GM21529 (cell line): ENCODE measurements around the gene UNC13D.
"Not testable (repeated sequence)": the region's sequence is repeated elsewhere in the genome, so short reads cannot be mapped to it uniquely, and the experiment has no call there.

Experiments used
- ATAC-seq: cut with Tn5 transposase; IDR thresholded peaks from one replicate; pipeline ENCODE4 v1.9.1; 2021; ENCODE audit not compliant: unreplicated experiment

Gene UNC13D

DNA sequence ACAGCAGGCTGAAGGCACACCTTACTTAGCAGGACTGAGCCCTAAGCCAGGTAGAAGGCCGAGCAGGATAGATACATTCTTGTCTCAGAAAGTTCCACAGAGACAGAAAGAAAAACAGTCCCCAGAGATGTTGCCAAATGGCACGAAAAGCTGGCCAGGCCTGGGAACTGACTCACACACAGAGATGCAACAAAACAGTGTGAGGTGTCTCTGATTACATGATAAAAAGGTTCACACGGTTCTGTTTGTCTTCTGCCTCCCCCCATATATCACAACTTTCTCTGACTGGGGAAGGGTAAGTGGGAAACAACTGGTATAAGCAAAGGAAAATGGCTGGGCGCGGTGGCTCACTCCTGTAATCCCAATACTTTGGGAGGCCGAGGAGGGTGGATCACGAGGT is 9.2 kb upstream of the UNC13D start:
- no peak for ATAC-seq

DNA sequence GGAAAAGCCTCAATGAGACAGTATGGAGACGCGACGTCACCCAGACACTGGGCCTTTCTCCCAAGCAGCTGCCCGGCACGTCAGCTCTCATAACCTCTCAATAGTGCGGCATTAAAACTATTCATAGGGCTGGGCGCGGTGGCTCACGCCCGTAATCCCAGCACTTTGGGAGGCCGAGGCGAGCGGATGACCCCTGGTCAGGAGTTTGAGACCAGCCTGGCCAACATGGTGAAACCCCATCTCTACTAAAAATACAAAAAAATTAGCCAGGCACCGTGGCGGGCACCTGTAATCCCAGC is 7.4 kb upstream of the UNC13D start:
- not testable (repeated sequence) for ATAC-seq

DNA sequence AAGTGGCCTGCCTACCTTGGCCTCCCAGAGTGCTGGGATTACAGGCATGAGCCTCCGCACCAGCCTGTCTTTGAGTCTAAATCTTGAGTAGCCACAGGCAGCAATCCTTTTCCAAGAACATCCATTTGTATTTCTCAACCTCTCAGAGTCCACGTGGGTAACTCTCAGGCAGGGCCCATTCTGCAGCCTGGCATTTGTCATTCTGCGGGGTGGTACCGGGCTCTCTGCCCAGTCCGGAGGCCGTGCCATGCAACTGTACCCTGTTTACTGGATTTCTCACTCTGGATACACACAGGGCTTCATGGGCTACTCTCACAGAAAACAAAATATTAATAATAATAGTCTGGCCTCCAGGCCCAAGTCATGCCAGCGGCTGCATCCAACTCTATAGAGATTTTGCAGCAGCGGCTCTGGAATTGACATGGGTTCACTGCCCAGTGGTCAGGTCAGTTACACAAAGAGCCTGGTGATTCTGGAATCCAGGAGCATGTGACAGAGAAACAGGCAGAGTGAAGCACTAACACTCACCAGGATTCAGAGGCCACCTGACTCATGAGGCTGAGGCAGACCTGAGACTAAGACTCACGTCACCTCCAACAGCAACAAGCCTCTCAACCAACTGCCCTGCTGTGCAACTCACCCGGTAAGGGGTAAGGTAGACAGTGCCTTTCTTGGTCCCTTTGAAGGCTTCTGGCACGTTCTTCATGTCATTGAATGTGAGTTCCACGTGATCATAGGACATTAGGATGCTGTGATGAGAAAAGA is 6.9 kb upstream of the UNC13D start:
- ATAC-seq = no peak

DNA sequence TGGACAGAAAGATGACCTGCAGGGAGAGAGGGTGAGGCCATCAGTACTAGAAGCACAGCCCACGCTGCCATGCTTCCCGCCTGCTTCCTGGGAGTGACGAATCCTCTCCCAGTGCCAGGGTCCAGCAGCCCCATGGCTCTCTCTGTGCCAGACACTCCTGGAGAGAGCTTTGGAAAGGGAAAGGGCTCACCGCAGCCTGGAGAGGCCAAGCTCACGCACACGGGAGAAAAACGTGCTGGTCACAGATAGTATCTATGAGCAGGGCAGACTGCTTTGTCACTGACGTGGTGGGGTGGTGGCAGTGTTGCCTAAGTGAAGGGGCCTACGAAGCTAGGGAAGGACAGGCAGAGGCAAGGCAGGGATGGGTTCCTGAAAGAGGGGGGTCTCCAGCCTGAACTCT is 5.5 kb upstream of the UNC13D start:
- no peak for ATAC-seq

DNA sequence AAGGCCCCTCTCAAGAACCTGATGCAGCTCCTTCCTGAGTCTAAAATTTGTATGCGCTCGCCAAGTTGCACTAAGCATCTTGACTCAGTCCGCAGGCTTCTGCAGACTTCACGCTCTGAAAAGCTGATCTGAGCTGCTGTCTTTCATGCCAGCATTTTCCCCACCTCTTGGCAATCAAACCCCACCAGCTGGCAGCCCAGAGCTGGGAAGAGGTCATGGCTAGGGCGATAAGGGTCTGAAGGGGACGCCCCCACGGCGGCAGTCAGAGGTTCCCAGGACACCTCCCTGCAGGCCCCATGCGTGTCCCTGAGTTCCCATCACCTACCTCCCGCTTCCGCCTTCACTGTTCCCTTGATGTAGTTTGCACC is 5.1 kb upstream of the UNC13D start:
- ATAC-seq = no peak

DNA sequence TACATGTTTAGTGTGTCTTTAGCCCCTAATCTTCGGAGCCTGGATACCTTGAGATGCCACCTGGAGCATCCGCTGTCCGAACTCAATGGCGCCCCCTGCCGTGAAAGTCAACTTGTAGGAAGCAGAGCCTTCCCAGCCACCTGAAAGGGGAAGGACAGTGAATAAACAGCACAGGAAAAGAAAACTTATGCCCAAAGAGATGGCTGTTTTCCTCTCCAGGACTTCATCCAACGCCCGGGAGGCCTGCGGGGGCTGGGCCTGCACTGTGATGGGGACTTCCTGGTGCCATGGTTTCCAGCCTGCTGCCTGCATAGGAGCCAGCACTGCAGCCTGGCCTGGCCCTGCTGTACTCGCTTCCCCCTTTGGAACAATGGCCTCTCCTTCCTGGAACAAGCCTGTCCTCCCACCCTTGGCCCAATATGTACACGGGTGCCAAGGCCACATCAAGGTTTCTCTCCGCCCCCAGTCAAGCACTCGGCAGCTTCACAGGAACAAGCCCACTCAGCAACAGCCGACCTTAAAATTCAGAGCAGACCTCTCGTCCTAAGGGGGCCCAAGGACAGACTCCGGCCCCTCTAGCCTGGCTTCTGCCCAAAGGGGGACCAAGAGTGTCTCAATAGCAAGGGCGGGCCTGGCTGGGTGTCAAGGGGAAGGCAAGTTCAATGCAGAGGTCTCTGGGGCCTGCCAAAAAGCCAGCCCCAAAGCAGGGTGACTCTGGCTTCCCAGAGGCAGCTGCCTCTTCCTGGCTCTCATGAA is 4.5 kb upstream of the UNC13D start:
- no peak for ATAC-seq

DNA sequence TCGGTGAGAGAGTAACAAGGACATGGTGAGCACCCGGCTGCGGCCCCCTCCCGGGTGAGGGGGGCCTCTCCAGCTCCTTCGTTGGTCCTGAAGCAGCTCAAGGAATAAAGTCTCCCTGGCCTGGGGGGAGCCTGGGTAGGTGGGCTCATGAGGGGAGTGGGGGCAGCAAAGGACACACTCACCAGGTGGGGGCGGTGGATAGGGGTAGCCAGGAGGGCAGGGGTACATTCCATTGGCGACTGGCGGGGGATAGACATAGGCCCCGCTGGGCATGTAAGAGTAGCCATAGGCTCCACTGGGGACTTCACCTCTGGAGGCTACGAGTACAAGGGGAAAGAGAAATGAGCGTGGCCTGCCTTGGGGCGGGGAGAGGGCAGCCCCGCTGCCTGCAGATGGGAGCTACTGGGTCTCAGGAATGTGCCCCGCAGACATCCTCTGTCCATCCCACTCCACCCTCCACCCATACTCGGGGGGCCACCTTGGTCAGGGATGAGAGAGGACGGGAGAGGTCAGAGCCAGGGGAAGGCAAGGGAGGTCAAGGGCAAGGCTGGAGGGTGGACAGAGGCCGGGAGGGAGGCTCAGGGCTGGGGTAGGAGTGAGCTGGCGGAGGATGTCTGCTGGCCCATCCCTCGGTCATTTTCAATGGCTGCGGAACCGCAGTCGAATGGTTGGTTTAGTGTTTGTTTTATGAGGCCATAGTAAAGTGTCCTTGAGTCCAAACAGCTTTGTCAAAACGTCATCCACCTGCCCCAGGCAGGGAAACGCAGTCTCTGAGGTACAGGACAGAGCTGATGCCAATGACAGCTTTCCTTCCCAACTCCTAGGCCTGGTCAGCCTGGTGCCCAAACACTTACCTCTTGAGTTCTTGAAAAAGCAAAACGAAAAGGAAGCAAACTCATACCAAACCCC is 3.7 kb upstream of the UNC13D start:
- no peak for ATAC-seq

DNA sequence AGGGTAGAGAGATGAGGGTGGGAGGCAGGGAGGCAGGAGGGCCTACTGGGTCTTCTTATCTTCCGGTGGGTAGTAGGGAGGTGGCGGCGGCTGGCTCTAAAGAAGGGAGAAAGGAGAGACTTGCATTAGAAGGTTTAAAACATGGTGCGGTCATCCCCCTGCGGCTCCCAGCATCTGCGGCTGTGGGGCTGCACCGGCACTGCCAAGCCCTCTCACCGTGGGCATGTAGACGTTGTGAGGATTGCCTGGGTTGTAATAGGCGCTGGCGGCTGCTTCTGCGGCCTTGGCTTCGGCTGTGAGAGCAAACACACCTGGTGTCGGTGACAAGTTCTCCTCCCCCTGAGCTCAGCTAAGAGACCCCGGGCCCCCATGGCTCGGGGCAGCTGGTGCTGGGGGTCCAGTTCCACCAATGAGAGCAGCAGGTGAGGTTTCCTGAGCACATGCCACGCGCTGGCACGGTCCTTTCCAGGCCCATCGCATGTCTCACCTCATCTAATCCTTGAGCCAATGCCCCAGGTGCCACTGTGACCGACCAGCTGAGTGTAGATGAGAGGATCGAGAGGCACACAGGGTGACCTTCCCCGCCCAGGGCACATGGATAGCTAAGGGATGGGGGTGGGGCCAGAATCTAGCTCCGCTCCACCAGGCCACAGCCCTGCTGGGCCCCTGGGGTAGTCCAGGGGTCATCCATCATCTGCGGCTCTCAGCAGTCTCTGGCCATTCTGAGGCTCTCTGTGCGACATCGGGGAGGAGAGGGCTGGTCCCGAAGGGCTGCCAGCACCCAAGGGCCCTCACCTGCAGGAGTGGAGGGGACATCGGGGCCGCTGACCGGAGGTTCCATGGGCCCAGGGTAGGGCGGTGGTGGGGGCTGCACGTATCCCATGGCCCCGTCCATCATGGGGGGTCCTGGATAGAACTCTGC is 2.7 kb upstream of the UNC13D start:
- ATAC-seq = no peak

DNA sequence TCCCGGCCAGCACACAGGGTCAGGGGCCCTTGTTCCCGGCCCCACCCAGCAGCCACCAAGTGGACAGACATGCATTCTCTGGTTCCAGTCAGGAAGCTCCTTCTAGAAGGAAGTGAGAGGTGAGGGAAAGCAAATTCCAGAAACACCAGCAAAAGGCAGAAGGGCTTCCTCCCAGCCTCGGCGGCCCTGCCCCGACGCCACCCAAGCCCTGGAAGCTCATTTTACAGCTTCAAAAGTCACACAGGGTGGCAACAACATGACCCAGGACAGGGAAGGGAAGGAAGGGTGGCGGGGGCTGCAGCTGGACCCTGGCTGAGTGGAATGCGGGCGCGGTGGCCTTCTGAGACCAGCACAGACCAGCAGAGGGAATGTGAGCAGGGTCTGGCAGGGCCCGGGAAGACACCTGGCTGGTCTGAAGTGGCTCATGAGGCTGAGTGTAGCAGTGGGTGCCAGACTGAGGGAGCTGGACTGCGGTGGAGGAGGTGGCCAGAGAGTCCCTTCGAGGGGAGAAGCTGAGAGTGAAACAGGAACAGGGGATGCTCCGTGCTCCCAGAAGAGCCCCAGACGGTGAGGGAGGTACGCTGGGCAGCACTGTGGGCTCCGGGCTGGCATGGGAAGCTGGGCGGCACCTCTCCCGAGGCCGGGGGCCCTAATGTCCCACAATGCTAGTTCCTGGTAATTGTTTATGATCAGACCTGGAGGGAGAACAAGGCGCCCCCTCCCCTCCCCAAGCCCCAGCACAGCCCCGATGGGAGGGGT is 1.9 kb upstream of the UNC13D start:
- no peak for ATAC-seq

DNA sequence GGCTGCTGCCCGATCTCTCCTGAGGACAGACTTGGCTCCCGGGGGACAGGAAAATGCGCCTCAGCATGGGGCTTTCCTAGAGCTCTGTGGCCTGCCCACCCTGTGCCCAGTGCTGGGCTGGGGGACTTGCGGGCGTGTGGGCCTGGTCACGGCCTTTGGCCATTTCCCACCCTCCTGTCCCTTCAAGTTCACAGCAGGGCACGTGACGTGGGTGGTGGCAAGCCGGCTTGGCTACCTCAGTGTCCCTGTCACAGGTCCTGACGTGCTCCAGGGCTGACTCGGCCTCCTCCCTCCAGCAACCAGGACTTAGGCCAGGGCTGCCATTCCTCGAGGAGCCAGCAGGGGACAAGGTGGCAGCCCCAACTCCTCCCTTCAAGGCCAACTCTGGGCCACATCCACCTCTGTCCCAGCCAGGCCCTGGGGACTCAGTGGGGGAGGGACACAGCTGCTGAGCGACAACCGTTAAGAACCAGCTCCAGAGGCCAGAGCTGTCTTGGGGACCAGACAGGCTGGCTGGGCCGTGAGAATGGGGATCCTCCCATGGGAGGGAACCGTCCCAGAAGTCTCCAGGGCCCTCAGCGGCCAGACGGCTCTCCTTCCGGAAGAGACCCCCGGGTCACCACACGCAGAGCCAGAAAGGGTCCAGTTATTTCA is 981 bp upstream of the UNC13D start:
- ATAC-seq = peak; percentile 67

DNA sequence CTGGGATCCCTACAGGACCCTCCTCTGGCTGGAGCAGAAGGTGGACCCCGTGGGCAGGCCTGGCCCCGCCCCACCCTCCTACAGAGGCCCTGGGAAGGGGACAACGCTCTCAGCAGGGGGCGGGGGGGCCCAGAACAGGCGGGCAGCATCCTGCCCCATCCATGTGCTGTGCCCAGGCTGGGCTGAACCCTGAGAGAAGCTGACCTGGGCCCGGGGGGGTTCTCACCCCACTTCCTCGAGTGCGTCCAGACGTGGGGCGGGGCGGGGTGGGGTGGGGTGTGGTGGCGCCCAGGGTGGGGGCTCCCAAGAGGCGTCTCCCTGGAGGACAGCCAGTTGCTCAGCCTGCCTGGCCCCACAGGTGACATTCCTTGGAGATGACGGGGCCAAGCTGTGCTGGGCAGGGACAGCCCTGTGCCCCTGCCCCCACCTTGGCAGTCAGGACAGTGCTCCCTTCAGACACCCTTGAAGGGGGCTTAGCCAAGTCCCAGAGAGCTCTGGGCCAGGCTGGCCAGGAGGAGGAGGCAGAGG is 390 bp upstream of the UNC13D start:
- peak; percentile 16 for ATAC-seq

DNA sequence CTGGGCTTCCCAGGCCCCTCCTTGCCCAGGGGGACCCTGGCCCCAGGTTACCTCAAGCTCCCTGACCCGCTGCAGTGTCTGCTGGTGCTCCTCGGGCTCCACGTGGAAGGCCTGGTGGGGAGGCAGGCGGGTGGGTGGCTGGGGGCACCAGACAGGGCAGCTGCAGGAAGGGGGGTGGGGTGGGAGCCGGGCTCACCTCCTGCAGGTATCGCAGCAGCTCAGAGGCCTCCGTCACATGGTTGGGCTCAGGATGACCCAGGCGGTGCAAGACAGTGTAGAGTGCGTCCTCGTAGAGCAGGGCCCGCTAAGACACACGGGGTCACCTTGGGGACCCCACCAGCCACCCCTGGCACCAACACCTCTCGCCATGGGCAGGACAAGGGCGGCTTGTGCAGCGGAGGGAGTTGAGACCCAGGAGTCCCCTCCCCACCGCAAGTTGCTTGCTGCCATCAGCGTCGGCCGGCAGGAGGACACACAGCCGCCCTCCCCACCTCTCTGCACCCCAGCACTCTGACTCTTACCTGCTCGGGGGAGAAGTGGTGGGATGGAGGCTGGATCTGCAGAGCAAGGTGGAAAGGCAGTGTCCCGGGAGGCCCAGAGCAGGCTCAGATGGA is 1.1 kb downstream of the UNC13D start:
- no peak for ATAC-seq

DNA sequence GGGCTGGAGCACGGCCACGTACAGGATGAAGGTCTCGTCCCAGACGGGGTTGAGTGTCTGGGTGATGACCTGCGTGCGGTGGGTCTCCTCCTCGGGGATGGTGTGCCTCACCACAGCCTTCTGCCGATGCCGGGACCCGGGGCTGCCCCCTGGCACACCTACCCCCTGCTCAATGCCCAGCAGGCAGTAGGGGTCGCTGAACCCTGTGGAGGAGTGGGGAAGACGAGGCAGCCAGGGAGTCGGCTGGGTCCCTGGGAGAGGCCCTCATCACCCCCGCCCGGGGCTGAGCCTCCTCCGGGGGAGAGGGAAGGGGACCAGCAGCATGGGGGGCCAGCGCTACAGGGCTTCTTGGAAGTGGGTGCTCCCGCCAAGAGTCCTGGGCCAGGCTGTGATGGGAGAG is 1.8 kb downstream of the UNC13D start:
- ATAC-seq = no peak

DNA sequence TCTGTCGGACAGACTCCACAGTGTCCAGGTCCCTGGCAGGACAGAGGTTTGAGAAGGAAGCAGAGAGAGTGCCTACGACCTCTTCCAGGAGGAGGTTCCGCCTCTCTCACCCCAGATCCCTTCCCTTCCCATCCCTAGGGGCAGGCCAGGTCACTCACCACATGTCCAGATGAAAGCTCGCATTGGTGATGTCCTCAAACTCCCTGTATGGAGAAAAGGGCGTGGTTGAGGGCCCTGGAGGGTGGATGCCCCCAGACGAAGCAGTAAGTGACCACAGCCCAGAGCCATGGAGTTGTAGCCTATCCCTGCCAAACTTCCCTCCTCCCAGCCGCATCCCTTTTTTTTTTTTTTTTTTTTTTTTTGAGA is 3.4 kb downstream of the UNC13D start:
- no peak for ATAC-seq

DNA sequence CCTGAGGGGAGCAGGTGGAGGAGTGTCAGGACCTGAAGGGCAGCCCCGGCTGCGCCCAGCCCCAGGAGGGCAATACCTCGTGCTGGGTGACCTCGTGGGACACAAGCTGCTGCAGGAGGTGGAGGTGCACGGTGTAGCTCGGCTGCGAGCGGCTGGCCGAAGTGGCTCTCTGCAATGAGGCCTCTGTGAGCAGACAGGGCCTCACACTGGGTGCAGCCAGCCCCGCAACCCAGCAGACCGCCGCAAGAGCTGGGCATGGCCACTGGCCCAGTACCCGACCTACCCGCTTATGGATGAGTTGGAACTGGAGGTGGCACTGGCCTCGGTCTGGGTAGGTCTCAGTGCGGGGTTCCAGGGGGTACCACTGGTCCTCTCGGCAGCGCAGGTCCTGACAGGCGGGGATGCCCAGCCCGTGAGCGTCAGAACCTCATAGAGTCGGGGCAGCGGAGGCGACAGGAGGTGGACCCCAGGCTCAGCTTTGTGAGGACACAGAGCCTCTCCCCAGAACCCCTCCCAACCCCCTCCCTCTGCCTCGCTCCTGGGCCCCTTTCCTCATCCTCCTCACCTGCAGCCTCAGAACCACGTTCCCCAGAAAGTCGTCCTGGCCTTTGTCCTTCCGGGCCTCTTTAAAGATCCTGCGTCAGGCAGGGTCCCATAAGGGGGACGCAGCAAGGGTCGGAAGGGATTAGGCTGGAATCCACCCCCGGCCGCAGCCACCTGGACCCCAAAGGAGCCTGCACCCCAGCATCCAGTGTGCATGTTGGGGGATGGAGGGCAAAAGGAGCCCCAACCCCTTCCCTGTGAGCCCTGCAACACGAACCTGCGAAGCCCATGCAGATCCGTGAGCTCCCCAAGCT is 4.0 kb downstream of the UNC13D start:
- no peak for ATAC-seq

DNA sequence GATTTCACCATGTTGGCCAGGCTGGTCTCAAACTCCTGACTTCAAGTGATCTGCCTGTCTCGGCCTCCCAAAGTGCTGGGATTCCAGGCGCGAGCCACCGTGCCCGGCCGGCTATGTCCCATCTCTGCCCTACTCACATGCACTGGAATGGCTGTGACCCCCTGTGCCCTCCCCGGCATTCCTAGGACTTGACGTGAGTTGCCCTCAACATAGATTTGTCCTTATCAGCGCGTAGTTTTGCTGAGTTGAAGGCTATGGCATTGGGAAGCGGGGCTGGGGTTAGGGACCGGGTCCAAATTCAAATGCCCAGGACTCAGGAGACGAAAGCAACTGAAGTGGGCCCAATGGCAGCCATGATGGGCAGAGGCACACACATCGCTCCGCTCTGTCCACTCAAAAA is 5.8 kb downstream of the UNC13D start:
- no peak for ATAC-seq

DNA sequence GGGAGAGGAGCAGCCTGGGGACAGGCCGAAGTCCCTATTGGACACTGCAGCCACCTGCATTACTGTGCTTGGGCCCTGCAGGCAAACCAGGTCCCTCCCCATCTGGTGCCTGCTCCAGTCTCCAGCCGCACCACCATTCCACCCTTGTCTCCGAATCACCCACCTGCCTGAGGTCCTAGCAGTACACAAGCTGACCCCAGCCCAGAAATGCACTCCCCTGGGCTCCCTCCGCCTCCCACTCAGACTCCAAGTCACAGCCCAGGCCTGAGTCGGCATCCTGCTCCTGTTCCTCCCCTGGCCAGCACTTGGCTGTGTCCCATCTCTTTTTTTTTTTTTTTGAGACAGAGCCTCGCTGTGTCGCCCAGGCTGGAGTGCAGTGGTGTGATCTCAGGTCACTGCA is 6.3 kb downstream of the UNC13D start:
- no peak for ATAC-seq

DNA sequence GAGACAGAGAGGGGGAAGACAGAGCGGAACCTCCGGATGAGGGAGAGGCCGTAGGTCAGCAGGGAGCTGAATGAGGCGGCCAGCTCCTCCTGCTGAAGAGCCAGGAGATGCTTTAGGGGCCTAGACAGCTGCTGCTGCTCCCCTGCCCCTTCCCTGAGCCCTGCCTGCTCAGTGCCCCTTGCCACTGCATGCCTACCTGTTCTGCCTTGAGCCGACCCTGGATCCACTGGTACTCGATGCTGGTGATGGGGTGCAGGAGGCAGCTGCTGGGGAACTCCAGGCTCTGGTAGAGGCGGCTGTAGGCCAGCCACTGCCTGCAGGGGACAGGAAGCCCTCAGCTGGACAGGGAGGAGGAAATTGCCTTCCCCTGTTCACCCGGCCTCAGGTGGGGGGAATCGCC is 7.6 kb downstream of the UNC13D start:
- ATAC-seq = no peak
